GM23338 (cell line): ENCODE measurements around the gene BFSP2.

ENCODE experiments used
- CTCF ChIP-seq, 2 experiments: fragments of 200-600 bp in 1 of 2; sonication (generic) in 1 of 2; conservative IDR thresholded peaks; 2 replicates each; pipeline versions ENCODE4 v1.5.1 to v1.6.1; 2016 to 2017; ENCODE audit warnings: antibody characterized with exemption in 2 of 2, low read depth in 2 of 2, mild to moderate bottlenecking in 2 of 2, moderate library complexity in 1 of 2
- POLR2AphosphoS5 ChIP-seq: IDR thresholded peaks from 2 replicates; pipeline ENCODE4 v1.6.1; 2016; ENCODE audit warnings: antibody characterized with exemption, low read depth

- TF ChIP-seq CTCF (conservative IDR thresholded peaks at IDR 0.05; ENCODE audit: low read depth in 2 of 2) (no peak), POLR2AphosphoS5 (no peak)
Observed at GRCh38 chr3:133428552-133428951, 28.7 kb downstream of the BFSP2 start.
